K562 (cell line): ENCODE data around the gene SRPK3. TPM values are rescaled to one million over a fixed set of nuclear protein-coding genes. Genes with fewer than 3 reads are reported as not detected.

Source experiments
- ARID3A ChIP-seq: IDR thresholded peaks from 2 replicates; pipeline ENCODE4 v1.6.1; 2012; ENCODE audit warnings: low read depth, low read length, improper control_type of control experiment, borderline replicate concordance
- ARID4B ChIP-seq: sonication (generic); formaldehyde crosslinking; IDR thresholded peaks from 2 replicates; pipeline ENCODE4 v1.8.0; 2022; ENCODE audit warnings: mild to moderate bottlenecking, missing genetic modification reagents
- CBX5 ChIP-seq: IDR thresholded peaks from 2 replicates; pipeline ENCODE4 v1.6.1; 2014; ENCODE audit warnings: low read depth, borderline replicate concordance
- ELK3 ChIP-seq: fragments of 450-650 bp; formaldehyde crosslinking; IDR thresholded peaks from 2 replicates; pipeline ENCODE4 v1.4.0; 2020; ENCODE audit warnings: mild to moderate bottlenecking
- HIVEP1 ChIP-seq: fragments of 250-450 bp; sonication (Bioruptor Pico); IDR thresholded peaks from 2 replicates; pipeline ENCODE4 v1.4.0; 2020; ENCODE audit warnings: mild to moderate bottlenecking
- HNRNPUL1 ChIP-seq: fragments of 200-400 bp; formaldehyde crosslinking; IDR thresholded peaks from 2 replicates; pipeline ENCODE4 v1.6.1; 2017; ENCODE audit warnings: low read length
- MXD1 ChIP-seq: fragments of 250-450 bp; sonication (Bioruptor Pico); IDR thresholded peaks from 2 replicates; pipeline ENCODE4 v1.8.0; 2021; ENCODE audit warnings: borderline replicate concordance, mild to moderate bottlenecking, moderate library complexity; ENCODE audit not compliant: poor library complexity, severe bottlenecking
- NFATC3 ChIP-seq: fragments of 450-650 bp; IDR thresholded peaks from 2 replicates; pipeline ENCODE4 v1.6.1; 2017; ENCODE audit warnings: mild to moderate bottlenecking
- RBFOX2 ChIP-seq: fragments of 200-400 bp; formaldehyde crosslinking; IDR thresholded peaks from 2 replicates; pipeline ENCODE4 v1.6.1; 2017; ENCODE audit warnings: low read depth, mild to moderate bottlenecking, low read length, moderate library complexity
- SMARCC2 ChIP-seq: fragments of 450-650 bp; IDR thresholded peaks from 2 replicates; pipeline ENCODE4 v1.6.1; 2017; ENCODE audit warnings: antibody characterized with exemption, moderate library complexity, mild to moderate bottlenecking, low read depth
- TCF15 ChIP-seq: fragments of 250-450 bp; sonication (Bioruptor Pico); IDR thresholded peaks from 2 replicates; pipeline ENCODE4 v1.8.0; 2022; ENCODE audit warnings: moderate library complexity, mild to moderate bottlenecking, inconsistent platforms
- U2AF1 ChIP-seq: fragments of 200-400 bp; formaldehyde crosslinking; optimal IDR thresholded peaks from 2 replicates; pipeline ENCODE3; 2017; ENCODE audit warnings: mild to moderate bottlenecking, low read depth, low read length, moderate library complexity
- ZFP1 ChIP-seq: fragments of 450-650 bp; formaldehyde crosslinking; IDR thresholded peaks from 2 replicates; pipeline ENCODE4 v1.4.0; 2020; ENCODE audit warnings: mild to moderate bottlenecking, mixed read lengths
- ZNF395 ChIP-seq: fragments of 200-800 bp; sonication (Bioruptor generic); IDR thresholded peaks from 2 replicates; pipeline ENCODE4 v1.6.1; 2017; ENCODE audit warnings: missing genetic modification characterization, missing compliant biosample characterization
- ZNF707 ChIP-seq: fragments of 250-450 bp; sonication (Bioruptor Pico); conservative IDR thresholded peaks from 2 replicates; pipeline ENCODE4 v1.8.0; 2022; ENCODE audit warnings: inconsistent platforms, mild to moderate bottlenecking, moderate library complexity
- ZNF75A ChIP-seq: fragments of 450-650 bp; formaldehyde crosslinking; IDR thresholded peaks from 2 replicates; pipeline ENCODE4 v1.4.0; 2020; ENCODE audit warnings: mild to moderate bottlenecking
- ZNF77 ChIP-seq: fragments of 250-450 bp; sonication (Bioruptor Pico); IDR thresholded peaks from 2 replicates; pipeline ENCODE4 v1.5.0; 2020
- polyA plus RNA-seq, 8 experiments: library from polyadenylated mRNA; depleted of rRNA in 4 of 8; stranded (reverse) in 5 of 8; unstranded in 3 of 8; fragments of >200 nt; fragmentation: Nextera tagmentation in 2 of 8; fragmentation: Illumina TruSeq in 1 of 8; extraction: Ambion mirVana in 2 of 8; extraction: Trizol in 1 of 8; gene quantifications; 2 replicates each; pipeline versions ENCODE4 v1.2.1 to v1.2.3, GENCODE V29; 2011 to 2014; ENCODE audit warnings: inconsistent platforms in 1 of 8, missing spikeins in 1 of 8
- total RNA-seq, 7 experiments: library from RNA; depleted of rRNA in 6 of 7; stranded (reverse); fragments of >200 nt in 6 of 7; fragmentation: Illumina TruSeq in 2 of 7; extraction: Trizol in 2 of 7; gene quantifications; 2 replicates each; pipeline versions ENCODE4 v1.2.1 to v1.2.3, GENCODE V29; 2011 to 2021; ENCODE audit warnings: low replicate concordance in 1 of 7

The SRPK3 gene
- total and polyA plus RNA-seq, 9 of the 15 experiments (the other 6 are each of a cell fraction or from before 2014, with no cell fraction given) = 0.01 to 0.09 (median 0.04) TPM; not detected in 2

GRCh38 chrX:153765138-153766079 is 15.4 kb upstream of the SRPK3 start (continued):
- TF ChIP-seq ARID4B (CRISPR knock-in tag) (no peak), MXD1 (no peak), U2AF1 (no peak), RBFOX2 (peak; percentile 87), ELK3 (no peak), ZFP1 (no peak), ARID3A (no peak), CBX5 (no peak), SMARCC2 (peak; percentile 32; the same call in 1 of the 2 replicates), HNRNPUL1 (no peak), ZNF395 (peak; percentile 77; the same call in 1 of the 2 replicates), HIVEP1 (no peak), NFATC3 (no peak), ZNF75A (CRISPR knock-in tag) (no peak), TCF15 (no peak), ZNF77 (no peak), ZNF707 (CRISPR knock-in tag) (peak; percentile 84)
